GM19035 (cell line): Measurements from ENCODE around the gene G3BP1.
"Not testable (repeated sequence)": the region's sequence is repeated elsewhere in the genome, so short reads cannot be mapped to it uniquely, and the experiment has no call there.

ENCODE experiments used
- ATAC-seq: cut with Tn5 transposase; IDR thresholded peaks from one replicate; pipeline ENCODE4 v1.9.1; 2021; ENCODE audit not compliant: unreplicated experiment

G3BP1 gene

DNA sequence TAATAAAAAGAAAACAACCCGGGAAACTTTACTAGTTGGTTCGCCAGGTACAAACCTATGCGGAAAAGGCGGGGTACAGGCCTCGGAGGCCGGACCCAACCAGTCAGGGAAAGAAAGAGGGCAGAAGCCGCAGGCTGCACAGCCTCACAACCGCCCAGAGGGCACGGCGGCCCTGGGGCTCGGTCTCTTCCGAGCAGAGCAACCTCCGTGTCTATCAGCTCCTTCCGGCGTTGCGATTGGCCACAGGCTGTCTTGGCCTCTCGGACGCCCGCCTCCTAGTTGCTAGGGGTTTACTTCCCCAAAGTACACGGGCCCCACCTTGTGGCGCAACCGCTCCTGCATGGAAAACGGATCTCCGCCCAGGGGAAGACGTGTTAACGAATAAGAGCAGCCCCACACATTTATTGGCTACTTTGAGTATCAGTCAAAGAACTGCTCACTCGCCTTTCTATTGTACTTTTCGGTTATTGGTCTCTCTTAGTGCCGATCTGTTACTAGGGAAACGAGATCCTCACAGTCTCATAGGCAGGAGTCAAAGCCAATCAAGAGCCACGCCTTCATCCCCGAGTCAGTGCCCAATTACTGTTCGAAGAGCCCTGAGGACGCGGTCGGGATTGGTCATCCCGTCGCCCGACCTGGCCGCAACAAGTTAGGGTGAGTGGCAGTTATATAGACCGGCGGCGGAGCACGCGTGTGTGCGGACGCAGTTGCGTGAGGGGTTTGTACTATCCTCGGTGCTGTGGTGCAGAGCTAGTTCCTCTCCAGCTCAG is at the start of gene G3BP1:
Gene G3BP1 (plus strand): TSS at position 696 of the 770 bp plus-strand sequence. CDS start 14,667 bp downstream, outside the sequence.
- ATAC-seq = peak; percentile 79

DNA sequence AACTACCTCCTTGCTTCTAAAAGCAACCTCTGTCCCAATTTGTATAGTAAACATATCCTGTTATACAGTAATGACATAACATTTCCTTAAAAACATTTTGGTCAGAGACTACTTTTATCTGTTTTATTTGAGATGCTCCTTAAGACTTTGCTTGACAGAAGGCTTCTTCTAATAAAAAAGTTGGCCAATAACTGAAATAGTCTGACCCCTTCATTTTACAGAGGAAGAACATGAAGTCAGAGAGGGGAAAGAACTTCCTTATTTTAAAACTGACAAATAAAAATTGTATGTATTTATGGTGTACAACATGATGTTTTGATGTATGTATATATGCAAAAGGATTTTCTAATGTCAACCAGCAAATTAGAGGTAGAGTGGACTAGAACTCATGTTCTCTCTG is 49.2 kb upstream of the G3BP1 start:
- no peak for ATAC-seq

DNA sequence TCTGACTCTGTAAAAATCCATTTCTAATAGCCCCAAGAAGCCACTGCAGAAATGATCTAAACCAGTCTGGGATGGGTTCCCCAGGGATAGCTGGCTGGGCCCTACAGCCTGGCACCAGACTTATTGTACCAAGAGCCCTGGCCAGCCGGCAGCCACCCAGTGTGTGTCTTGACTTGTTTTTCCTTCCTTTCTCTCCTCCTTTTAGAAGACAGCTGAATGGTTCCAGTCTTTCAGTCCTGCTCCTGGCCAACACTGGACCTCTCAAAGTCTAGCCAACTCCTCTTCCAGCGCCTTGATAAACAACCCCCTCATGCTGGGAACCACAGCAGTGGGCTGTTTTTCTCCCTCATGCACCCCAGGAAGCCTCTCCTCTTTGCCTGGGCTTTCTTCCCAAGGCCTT is 47.4 kb upstream of the G3BP1 start:
- no peak for ATAC-seq

DNA sequence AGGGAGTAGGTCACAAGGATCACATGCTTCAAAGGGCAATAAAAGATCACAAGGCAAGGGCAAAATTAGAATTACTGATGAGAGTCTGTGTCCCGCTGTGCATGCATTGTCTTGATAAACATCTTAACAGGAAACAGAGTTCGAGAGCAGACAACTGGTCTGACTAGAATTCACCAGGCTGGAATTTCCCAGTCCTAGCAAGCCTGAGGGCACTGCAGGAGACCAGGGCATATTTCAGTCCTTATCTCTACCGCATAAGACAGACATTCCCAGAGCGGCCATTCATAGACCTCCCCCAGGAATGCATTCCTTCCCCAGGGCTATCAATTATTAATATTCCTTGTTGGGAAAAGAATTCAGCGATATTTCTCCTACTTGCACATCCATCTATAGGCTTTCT is 42.2 kb upstream of the G3BP1 start:
- ATAC-seq = not testable (repeated sequence)

DNA sequence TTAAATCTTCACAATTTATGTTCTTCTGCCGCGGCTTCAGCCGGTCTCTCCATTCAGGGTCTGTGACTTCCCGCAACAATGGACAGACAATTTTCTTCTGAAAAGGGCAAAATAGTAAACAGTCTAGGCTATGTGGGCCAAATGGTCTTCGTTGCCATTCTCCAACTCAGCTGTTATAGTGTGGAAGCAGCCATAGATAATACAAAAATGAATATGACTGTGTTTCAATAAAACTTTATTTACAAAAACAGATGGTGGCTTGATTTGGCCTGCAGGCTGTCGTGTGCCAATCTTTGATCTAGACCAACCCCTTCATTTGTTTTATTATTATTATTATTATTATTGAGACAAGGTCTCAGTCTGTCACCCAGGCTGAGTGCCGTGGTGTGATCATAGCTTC is 41.4 kb upstream of the G3BP1 start:
- no peak for ATAC-seq

DNA sequence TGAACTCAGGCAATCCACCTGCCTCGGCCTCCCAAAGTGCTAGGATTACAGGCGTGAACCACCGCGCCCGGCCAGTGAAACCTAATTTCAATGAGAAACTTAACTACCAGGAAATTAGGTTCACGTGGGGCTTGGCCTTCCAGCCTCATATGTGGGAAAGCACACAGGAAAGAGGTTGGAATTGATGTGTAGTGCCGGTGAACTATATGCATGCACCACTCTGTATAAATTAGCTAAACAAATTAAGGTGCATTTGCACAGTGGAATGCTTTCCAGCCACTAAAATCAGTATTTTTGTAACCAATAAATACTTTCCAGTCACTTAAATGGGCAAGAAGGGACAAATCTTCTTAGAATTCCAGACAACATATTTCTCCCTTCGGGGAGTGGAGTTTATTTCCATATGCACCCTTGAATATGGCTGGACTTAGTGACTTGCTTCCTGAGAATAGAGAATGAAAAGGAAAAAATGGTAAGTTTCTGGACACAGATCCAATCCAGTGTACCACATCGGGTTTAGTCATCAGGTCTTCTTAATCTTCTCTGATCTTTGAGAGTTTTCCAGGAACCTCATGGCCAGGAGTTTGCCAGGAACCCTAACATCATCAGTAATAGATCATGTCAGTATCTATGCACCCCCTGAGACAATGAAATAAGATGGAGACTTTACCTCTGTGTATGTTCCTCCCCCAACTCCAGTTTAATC is 38.2 kb upstream of the G3BP1 start:
- no peak for ATAC-seq

DNA sequence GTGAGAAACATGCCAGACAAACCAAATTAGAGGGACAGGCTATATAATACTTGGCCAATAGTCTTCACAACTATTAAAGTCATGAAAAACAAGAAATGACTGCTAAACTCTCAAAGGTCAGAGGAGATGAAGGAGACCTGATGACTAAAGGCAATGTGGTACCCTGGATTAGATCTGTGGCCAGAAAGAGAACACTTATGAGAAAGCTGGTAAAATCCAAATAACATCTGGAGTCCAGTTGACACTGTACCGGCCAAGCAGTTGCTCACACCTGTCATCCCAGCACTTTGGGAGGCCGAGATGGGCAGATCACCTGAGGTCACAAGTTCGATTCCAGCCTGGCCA is 37.7 kb upstream of the G3BP1 start:
- no peak for ATAC-seq

DNA sequence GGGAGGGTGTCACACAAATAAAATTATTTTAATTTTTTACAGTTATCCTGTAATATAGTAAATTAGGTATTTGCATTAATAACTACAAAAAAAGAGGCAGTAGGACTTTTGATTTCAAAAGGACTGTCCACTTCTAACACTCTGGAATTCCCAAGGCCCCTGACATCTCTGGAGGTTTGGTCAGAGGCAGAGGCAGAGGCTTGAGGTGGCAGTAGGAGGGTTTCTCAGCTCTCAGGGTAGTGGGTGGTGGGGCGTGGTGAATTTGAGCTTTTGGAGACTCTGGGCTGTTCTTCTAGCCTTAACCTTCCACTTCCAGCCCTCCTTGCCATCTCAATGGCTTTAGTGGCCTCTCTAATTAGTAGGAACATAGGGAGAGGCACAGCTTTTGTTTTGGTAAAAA is 36.1 kb upstream of the G3BP1 start:
- no peak for ATAC-seq

DNA sequence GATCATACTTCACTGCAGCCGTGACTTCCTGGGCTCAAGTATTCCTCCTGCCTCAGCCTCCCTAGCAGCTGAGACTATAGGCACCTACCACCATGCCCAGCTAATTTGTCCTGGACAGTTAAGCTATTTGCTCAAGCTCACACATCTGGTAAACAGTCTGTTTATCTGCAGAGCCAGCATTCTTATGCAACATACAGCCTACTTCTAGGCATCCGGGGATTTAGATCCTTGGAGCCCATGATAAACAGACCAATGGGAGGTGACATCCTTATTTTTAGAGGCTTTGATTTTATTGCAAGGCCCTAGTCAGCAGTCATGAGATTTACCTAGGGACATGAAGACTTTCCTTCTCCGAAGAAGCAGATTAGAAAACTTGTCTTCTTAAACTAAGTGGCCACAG is 34.3 kb upstream of the G3BP1 start:
- no peak for ATAC-seq

DNA sequence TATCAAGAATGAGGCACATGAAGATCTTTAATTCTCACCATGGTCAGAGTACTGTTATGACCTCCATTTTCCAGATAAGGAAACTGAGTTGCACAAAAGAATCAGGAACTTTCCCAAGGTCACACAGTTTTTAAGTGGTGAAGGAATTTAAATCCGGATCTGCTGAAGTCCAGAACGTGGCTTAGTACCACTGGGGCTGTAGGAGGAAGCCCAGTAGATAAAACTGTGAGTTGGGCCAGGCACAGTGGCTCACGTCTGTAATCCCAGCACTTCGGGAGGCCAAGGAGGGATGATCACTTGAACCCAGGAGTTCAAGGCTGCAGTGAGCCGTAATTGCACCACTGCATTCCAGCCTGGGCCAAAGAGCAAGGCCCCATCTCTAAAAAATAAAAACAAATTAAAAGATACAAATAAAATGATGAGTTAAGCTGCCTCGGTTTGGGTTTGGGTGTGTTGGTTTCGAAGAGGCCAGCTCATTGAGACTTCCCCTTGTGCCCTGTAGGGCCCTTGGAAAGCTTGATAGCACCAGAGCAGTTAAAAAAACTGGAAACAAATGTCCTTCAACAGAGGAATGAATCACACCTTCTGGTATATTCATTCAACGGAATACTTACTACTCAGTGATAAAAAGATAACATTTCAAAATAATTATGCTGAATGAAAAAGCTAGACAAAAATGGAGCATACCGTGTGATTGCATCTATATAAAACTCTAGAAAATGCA is 33.5 kb upstream of the G3BP1 start:
- ATAC-seq = no peak

DNA sequence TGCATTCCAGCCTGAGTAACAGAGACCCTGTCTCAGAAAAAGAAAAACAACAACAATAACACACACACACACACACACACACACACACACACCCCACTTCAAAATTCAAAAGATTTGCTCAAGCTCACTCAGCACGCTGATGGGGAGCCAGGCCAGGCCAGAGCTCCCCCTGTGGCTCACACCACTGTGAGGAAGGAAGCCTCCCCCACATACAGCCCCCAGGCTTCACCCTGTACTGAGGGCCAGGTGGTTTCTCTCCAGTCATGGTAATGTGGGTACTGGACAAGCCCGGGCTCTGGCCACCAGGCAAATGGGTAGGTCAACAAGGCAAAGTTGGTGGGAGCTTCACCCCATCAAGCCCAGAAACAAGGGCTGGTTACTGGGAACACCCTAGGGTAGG is 32.4 kb upstream of the G3BP1 start:
- ATAC-seq = no peak

DNA sequence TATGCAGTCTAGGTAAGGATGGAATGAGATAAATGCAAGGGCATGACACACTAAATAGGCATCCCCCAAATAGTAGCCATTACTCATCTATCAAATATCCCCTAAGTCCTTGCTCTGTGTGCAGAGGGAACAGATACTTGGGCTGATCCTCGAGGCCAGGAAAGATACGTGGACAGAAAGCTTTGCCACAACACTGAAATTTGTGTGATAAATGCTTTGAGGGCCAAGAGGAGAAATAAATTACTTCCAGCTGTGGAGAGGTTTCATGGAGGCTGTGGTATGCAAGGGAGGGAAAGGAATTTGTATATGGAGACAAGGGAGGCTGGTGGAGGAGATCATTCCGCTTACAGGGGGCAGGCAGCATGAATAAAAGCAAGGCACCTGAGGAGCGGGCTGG is 31.8 kb upstream of the G3BP1 start:
- ATAC-seq = no peak

DNA sequence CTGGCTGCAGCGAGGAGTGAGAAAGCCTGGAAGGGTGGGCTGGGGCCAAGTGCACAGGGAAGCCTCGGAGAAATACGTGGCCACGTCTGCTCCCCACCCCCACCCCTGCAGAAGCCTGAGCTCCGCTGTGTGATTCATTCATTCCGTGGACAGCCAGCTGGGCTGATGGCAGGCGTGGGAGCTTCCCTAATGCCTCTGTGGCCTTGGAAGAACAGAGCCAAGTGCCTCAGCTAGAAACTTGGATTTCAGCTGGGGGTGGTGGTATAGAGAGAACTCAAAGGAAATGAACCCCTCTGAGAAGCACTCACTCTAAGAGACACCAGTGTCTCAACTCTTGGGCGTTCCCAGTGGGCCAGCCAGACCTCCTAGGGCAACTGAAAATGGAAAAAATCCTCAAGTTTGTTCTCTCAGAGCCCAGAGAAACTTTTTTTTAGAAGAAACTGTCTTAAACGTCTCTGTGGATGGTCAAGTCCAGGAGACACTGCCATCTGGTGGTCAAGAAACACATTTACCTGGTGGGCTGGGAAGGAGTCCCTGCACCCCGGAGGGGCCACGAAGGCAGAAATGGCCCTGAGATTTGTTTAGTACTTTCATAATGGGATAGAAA is 31.3 kb upstream of the G3BP1 start:
- peak; percentile 66 for ATAC-seq

DNA sequence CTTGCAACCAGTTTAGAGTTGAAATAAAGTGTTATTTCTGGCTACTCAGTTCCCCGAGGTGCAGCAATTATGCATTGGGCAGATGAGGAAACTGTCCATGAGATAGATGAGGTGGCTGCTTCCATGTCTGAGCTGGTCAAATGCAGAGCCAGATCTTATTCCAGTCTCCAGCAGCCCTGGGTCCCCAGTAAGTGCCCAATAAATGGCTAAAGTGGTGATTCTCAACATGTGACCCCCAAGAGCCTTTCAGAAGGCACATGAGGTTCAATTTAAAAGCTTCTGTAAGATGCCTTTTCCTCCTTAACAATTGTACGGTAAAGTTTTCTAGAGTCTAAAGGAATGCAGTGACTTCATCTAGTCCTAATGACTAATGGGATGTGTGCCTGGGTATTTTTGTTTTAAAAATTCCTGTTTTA is 30.8 kb upstream of the G3BP1 start:
- peak; percentile 9 for ATAC-seq

DNA sequence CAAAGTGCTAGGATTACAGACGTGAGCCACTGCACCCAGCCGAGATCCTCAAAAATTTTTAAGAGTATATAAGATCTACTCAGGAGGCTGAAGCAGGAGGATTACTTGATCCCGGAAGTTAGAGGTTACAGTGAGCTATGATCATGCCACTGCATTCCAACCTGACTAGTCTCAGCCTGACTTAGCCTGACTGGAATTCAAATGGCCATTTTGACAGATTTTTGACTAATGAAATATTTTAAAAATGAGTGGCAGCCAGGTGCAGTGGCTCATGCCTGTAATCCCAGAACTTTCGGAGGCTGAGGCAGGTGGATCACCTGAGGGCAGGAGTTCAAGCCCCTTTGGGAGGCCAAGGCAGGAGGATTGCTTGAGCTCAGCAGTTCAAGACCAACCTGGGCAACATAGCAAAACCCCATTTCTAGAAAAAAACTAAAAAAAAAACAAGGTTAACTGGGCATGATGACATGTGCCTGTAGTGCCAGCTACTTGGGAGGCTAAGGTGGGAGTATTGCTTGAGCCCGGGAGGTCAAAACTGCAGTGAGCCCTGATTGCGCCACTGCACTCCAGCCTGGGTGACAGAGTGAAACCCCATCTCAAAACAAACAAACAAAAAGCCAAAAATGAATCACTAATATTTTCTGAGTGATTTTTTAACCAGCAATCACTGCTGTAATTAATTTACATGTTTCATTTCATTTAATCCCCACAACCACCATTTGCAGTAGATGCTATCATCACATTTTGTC is 29.9 kb upstream of the G3BP1 start:
- no peak for ATAC-seq

DNA sequence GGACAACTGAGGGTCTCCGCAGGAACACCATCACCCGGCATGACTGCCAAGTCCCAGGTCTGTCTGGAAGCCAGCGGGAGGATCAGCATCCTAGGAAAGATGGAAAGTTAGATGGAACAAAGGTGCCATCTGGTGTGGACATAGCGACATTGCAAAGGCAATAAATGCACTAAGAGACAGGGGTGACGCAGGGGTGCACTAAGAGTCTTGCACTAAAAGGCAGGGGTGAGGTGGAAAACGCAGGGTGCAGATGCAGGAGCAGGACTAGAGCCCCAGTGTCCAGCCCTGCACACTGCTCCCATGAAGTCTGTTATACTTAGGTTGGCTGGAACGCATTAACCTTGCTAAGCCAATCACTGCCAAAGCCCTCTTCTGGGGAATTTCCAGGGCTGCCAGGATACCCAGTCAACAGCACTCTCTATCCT is 28.9 kb upstream of the G3BP1 start:
- ATAC-seq = no peak

DNA sequence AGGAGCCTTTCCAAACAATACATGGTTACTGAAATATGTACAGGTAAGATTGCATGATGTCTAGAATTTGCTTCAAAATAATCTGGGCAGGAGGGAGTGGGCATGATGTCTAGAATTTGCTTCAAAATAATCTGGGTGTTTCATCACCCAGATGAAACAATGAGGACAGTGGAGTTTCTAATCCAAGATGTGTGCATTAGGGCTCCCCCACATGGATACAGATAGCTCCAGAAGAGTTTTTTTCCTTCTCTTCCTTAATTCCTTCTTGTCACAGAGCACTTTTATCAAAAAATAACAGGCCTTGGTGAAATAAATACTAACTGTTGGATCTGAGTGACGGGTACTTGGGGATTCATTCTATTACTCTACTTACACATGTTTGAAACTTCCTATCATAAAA is 28.2 kb upstream of the G3BP1 start:
- no peak for ATAC-seq

DNA sequence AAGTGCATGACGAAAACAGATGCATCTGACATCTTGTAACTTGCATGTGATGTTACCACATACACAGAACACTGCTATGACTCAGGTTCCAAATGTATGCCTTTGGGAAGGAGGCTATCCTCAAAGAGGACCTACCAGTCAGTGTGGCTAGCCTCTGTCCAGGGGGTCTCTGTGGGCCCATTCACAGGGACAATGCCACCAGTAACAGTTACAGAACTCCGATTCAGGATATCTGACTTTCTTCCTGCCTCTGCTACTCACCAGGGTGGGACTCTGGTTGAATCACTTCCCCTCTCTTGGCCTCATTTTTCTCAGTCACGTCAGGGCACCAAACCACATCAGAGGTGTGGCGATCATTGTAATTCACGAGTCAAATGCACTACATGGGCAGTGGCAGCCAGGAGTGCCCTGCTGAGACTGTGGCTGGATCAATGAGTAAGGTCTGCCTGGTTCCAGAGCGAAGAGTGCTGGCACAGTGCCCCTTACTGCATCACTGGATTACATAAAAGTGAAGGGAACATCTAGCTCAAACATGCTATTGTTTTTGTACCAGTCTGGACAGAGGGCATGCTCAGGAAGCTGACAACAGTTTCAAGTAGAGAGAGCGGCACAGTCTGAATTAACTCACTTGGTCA is 26.6 kb upstream of the G3BP1 start:
- peak; percentile 37 for ATAC-seq

DNA sequence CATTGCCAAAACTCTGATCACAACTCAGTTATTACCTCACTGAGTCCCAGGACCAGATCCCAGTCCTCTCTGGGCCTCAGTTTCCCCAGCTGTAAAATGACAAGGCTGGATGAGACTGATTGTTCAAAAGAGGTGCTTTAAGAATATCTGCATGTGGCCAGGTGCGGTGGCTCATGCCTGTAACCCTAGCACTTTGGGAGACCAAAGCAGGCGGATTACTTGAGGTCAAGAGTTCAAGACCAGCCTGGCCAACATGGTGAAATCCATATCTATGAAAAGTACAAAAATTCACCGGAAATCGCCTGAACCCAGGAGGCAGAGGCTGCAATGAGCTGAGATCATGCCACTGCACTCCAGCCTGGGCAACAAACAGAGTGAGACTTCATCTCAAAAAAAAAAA is 21.6 kb upstream of the G3BP1 start:
- no peak for ATAC-seq

DNA sequence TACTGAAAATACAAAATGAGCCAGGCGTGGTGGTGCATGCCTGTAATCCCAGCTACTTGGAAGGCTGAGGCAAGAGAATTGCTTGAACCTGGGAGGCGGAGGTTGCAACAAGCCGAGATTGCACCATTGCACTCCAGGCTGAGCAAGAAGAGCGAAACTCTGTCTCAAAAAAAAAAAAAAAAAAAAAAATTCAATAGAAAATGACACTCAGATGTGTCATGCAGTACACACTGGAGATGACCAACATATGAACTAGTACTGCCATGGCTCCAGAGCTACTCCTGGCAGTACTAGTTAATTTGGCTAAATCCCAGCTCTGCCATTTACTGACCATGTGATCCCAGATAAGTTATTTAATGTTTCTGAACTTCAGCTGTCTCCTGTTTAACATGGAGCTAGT is 20.7 kb upstream of the G3BP1 start:
- ATAC-seq = no peak
